Neural progenitor cell (in vitro differentiated cells): ENCODE measurements around the gene ARHGEF25. TPM values are rescaled to one million over a fixed set of nuclear protein-coding genes. Genes with fewer than 3 reads are reported as not detected.
A peak's percentile ranks its signal among the peaks of the same experiment; 100 is the strongest.

ENCODE experiments used
- DNase-seq: peaks from one replicate; pipeline ENCODE4 v3.0.0-alpha.2; 2016; ENCODE audit warnings: low spot score
- H2AFZ ChIP-seq: fragments of 200-600 bp; sonication (generic); replicated peaks from 2 replicates; pipeline ENCODE4 v1.6.1; 2016; ENCODE audit warnings: antibody characterized with exemption
- H3F3A ChIP-seq: fragments of 200-600 bp; sonication (generic); 2 replicates; pipeline ENCODE4 v1.6.1; 2016; ENCODE audit warnings: antibody characterized with exemption, low read depth
- H3K27ac ChIP-seq: fragments of 200-600 bp; sonication (generic); 2 replicates; pipeline ENCODE4 v1.5.1; 2016; ENCODE audit warnings: mild to moderate bottlenecking
- H3K27me3 ChIP-seq: fragments of 200-600 bp; sonication (generic); 2 replicates; pipeline ENCODE4 v1.6.1; 2016; ENCODE audit warnings: mild to moderate bottlenecking, moderate library complexity
- H3K36me3 ChIP-seq: fragments of 200-600 bp; sonication (generic); 2 replicates; pipeline ENCODE4 v1.5.1; 2016
- H3K4me1 ChIP-seq: fragments of 200-600 bp; sonication (generic); 2 replicates; pipeline ENCODE4 v1.6.1; 2016; ENCODE audit warnings: mixed run types
- H3K4me2 ChIP-seq: fragments of 200-600 bp; sonication (generic); 2 replicates; pipeline ENCODE4 v1.6.1; 2016
- H3K4me3 ChIP-seq: fragments of 200-600 bp; sonication (generic); 2 replicates; pipeline ENCODE4 v1.5.1; 2016
- H3K79me2 ChIP-seq: fragments of 200-600 bp; sonication (generic); 2 replicates; pipeline ENCODE4 v1.6.1; 2016; ENCODE audit warnings: low read depth
- H3K9ac ChIP-seq: fragments of 200-600 bp; sonication (generic); 2 replicates; pipeline ENCODE4 v1.6.1; 2016
- H3K9me3 ChIP-seq: fragments of 200-600 bp; sonication (generic); 2 replicates; pipeline ENCODE4 v1.5.1; 2016; ENCODE audit warnings: low read depth
- H4K20me1 ChIP-seq: fragments of 200-600 bp; sonication (generic); 2 replicates; pipeline ENCODE4 v1.6.1; 2016; ENCODE audit warnings: low read depth
- H3K27ac Mint-ChIP-seq: 3 replicates; pipeline ENCODE4 v1.8.0; 2021; ENCODE audit warnings: mixed read lengths
- H3K27me3 Mint-ChIP-seq: 2 replicates; pipeline ENCODE4 v1.8.0; 2022; ENCODE audit warnings: low read depth, mild to moderate bottlenecking, inconsistent platforms, moderate library complexity, mixed read lengths; ENCODE audit not compliant: insufficient read depth
- H3K36me3 Mint-ChIP-seq: 3 replicates; pipeline ENCODE4 v1.8.0; 2021; ENCODE audit warnings: mixed read lengths
- H3K4me1 Mint-ChIP-seq: 3 replicates; pipeline ENCODE4 v1.8.0; 2021; ENCODE audit warnings: mixed read lengths
- H3K4me3 Mint-ChIP-seq: 3 replicates; pipeline ENCODE4 v1.8.0; 2021; ENCODE audit warnings: mild to moderate bottlenecking, moderate library complexity, mixed read lengths
- H3K9me3 Mint-ChIP-seq: 3 replicates; pipeline ENCODE4 v1.8.0; 2020; ENCODE audit warnings: mixed read lengths
- EZH2 ChIP-seq: fragments of 200-600 bp; sonication (generic); IDR thresholded peaks from 2 replicates; pipeline ENCODE4 v1.6.1; 2017; ENCODE audit warnings: antibody characterized with exemption, mild to moderate bottlenecking, moderate library complexity
- EZH2phosphoT487 ChIP-seq: fragments of 200-600 bp; sonication (generic); IDR thresholded peaks from 2 replicates; pipeline ENCODE4 v1.6.1; 2017; ENCODE audit warnings: antibody characterized with exemption
- total RNA-seq: library from RNA; depleted of rRNA; stranded (reverse); fragments of >200 nt; gene quantifications from 2 replicates; pipeline ENCODE4 v1.2.3, GENCODE V29; 2015; ENCODE audit warnings: low replicate concordance
- TF ChIP-seq, protein P1 (sequence below): fragments of 200-600 bp; sonication (generic); IDR thresholded peaks from 2 replicates; pipeline ENCODE4 v1.5.1; 2017; ENCODE audit warnings: antibody characterized with exemption, mild to moderate bottlenecking

Gene ARHGEF25
- total RNA-seq, 1 donor from 2014 or later: 17.3 TPM

DNA sequence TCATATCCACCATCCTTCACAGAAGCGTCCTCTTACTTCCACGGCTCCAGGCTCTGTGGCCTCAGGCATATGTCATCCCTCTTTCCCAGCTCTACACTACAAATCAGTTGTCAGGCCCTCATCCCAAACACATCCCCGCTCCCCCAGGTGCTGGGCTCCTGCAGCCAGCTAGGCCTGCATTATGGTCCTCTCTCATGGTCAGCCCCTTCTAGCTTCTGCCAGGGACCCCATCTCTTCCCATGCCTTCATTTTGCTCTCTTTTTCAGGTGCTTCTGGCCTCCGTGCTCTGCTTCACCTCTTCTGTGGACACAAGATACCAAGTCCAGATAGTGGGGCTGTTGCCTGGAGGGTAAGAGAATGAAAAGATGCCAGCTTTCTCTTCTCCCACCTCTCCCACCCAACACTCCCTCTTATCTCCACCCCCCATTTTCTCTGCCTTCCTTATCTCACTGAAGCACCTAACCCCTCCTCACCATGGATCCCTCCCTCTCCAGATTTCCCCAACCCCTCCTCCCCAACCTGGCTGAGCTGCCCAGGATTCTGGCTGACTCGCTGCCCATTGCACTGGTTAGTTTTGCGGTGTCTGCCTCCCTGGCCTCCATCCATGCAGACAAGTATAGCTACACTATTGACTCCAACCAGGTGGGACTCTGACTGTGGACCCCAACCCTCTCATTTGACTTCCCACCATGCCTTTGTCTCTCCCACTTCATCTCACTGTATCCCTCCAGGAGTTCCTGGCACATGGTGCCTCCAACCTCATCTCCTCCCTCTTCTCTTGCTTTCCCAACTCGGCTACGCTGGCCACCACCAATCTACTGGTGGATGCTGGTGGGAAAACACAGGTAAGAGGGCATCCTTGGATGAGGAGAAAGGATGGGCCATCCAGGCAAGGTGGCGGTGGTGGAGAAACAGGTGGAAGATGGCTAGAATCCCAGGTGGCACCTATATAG, 11.3 kb downstream of the ARHGEF25 start:
- no peak overlapping the region for H3K27ac ChIP-seq
- peaks cover 18% of the 10 kb centered on the region for H3K4me1 ChIP-seq
- no peak for DNase-seq
- H3K27me3 ChIP-seq: peaks cover 100% of the 10 kb centered on the region
- no peaks in the 10 kb centered on the region for H3F3A ChIP-seq
- peaks cover 42% of the 10 kb centered on the region for H4K20me1 ChIP-seq
- no peaks in the 10 kb centered on the region for H3K79me2 ChIP-seq
- no peak overlapping the region for H3K4me3 ChIP-seq
- no peaks in the 10 kb centered on the region for H3K36me3 ChIP-seq
- peaks cover 4% of the 10 kb centered on the region for H3K9me3 Mint-ChIP-seq
- H3K4me1 Mint-ChIP-seq: peaks cover 18% of the 10 kb centered on the region
- no peak overlapping the region for H3K27ac Mint-ChIP-seq
- no peak overlapping the region for H3K4me2 ChIP-seq
- H3K27me3 Mint-ChIP-seq: peaks cover 62% of the 10 kb centered on the region
- H3K9me3 ChIP-seq: no peaks in the 10 kb centered on the region
- H2AFZ ChIP-seq: no peak overlapping the region
- H3K9ac ChIP-seq: no peak overlapping the region
- TF ChIP-seq EZH2: no peak
- no peak for TF ChIP-seq EZH2phosphoT487
- TF ChIP-seq, protein P1, sequence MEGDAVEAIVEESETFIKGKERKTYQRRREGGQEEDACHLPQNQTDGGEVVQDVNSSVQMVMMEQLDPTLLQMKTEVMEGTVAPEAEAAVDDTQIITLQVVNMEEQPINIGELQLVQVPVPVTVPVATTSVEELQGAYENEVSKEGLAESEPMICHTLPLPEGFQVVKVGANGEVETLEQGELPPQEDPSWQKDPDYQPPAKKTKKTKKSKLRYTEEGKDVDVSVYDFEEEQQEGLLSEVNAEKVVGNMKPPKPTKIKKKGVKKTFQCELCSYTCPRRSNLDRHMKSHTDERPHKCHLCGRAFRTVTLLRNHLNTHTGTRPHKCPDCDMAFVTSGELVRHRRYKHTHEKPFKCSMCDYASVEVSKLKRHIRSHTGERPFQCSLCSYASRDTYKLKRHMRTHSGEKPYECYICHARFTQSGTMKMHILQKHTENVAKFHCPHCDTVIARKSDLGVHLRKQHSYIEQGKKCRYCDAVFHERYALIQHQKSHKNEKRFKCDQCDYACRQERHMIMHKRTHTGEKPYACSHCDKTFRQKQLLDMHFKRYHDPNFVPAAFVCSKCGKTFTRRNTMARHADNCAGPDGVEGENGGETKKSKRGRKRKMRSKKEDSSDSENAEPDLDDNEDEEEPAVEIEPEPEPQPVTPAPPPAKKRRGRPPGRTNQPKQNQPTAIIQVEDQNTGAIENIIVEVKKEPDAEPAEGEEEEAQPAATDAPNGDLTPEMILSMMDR: no peak
- H3K4me3 Mint-ChIP-seq: peak overlapping the region; percentile 83
- H3K36me3 Mint-ChIP-seq: peaks cover 15% of the 10 kb centered on the region

DNA sequence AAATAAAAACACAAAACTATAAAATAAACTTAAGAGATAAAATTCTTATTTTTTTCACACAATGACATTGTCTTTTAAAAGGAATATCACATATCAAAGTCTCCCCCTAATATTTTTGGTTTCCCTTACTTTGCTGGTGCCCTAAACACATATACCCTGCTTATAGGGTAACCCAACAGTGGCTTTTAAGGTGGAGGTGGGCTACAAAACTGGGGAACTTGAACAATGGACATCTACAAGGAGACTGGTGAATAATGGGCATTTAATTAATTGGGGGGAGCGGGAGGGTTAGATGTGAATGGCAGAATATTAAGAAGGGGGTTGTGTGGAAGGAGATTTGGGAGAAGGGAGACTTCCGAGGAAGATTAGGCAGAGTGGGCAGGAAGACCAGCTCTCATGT, 12.2 kb downstream of the ARHGEF25 start:
- H3K36me3 Mint-ChIP-seq: peaks cover 15% of the 10 kb centered on the region
- Histone ChIP-seq H3F3A (no peaks in the 10 kb centered on the region), H3K27me3 (peaks cover 100% of the 10 kb centered on the region), H3K4me3 (no peak overlapping the region), H3K27ac (no peak overlapping the region), H3K4me1 (peaks cover 18% of the 10 kb centered on the region), H3K9ac (no peak overlapping the region), H3K36me3 (no peaks in the 10 kb centered on the region), H3K4me2 (no peak overlapping the region), H3K79me2 (no peaks in the 10 kb centered on the region), H3K9me3 (no peaks in the 10 kb centered on the region), H2AFZ (no peak overlapping the region), H4K20me1 (peaks cover 38% of the 10 kb centered on the region)
- peaks cover 53% of the 10 kb centered on the region for H3K27me3 Mint-ChIP-seq
- peaks cover 4% of the 10 kb centered on the region for H3K9me3 Mint-ChIP-seq
- TF ChIP-seq EZH2 (no peak), EZH2phosphoT487 (no peak)
- TF ChIP-seq, protein P1: no peak
- no peak for DNase-seq
- H3K4me1 Mint-ChIP-seq: peaks cover 18% of the 10 kb centered on the region
- no peak overlapping the region for H3K4me3 Mint-ChIP-seq
- H3K27ac Mint-ChIP-seq: no peak overlapping the region

DNA sequence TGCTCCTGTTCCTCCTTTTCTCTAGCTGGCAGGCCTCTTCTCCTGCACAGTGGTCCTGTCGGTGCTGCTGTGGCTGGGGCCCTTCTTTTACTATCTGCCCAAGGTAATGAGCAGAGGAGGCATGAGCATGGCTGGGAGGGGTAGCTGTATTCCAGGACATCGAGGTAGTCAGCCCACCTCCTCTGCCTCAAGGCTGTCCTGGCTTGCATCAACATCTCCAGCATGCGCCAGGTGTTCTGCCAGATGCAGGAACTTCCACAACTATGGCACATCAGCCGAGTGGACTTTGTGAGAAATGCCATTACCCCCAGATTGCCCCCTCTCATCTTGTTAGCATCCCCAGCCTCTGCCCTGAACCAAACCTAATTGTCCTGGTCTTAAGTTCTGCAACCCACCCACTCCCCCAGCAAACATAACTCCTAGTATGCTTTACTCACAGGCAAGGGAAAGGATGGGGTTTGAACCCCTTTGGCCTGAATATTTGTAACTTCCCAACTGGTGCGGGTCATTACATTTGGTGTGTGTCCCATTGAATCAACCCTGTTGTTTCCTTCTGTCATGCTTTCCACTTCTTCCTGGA, 12.7 kb downstream of the ARHGEF25 start:
- H3K4me3 Mint-ChIP-seq: no peak overlapping the region
- peaks cover 48% of the 10 kb centered on the region for H3K27me3 Mint-ChIP-seq
- Histone ChIP-seq H3F3A (no peaks in the 10 kb centered on the region), H3K4me1 (peaks cover 17% of the 10 kb centered on the region), H3K9me3 (no peaks in the 10 kb centered on the region), H4K20me1 (peaks cover 35% of the 10 kb centered on the region), H3K27me3 (peaks cover 100% of the 10 kb centered on the region), H3K36me3 (no peaks in the 10 kb centered on the region), H3K4me3 (no peak overlapping the region), H3K79me2 (no peaks in the 10 kb centered on the region), H3K4me2 (no peak overlapping the region), H2AFZ (no peak overlapping the region), H3K9ac (no peak overlapping the region), H3K27ac (no peak overlapping the region)
- no peak overlapping the region for H3K27ac Mint-ChIP-seq
- H3K36me3 Mint-ChIP-seq: peaks cover 13% of the 10 kb centered on the region
- no peak for TF ChIP-seq EZH2phosphoT487
- TF ChIP-seq, protein P1: no peak
- no peak for TF ChIP-seq EZH2
- H3K9me3 Mint-ChIP-seq: peaks cover 4% of the 10 kb centered on the region
- no peak for DNase-seq
- peaks cover 18% of the 10 kb centered on the region for H3K4me1 Mint-ChIP-seq
